B cell (primary cell): ENCODE measurements around the gene KPNA6.

Experiments used
- EZH2 ChIP-seq: IDR thresholded peaks from 2 replicates; pipeline ENCODE4 v1.6.1; 2012; ENCODE audit warnings: borderline replicate concordance, low read depth, mild to moderate bottlenecking, moderate library complexity, low read length; ENCODE audit not compliant: insufficient read depth, poor library complexity, severe bottlenecking
- TF ChIP-seq, protein P1 (sequence below): fragments of 200-600 bp; IDR thresholded peaks from one replicate; pipeline ENCODE4 v1.8.0; 2022; ENCODE audit warnings: antibody characterized with exemption, mild to moderate bottlenecking

DNA sequence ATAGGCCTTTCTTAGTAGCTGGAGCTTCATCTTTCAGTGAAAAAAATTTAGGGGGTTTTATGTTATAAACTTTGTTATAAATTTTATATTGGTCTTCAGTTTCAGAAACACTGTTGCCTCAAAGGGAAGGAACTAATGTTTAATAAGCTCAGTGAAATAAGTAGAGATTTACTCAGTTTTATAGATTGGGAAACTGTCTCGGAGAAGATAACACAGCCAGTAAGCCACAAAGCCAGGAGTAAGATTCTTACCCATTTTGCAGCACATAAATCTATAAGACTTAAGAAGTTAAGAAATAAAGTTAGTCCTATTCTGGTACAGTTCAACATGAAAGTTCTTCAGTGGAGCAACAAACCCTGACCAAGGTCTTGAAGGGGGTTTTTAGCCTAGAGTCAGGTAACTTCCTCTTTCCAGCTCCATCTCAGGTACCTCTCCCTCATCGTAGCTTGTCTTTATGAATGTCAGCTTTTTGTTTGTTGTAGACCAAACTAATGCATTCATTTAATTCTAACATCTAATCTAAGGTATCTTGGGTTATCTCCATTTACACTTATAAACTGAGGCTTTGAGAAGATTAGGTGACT is 3.3 kb downstream of the KPNA6 start:
- TF ChIP-seq, protein P1, sequence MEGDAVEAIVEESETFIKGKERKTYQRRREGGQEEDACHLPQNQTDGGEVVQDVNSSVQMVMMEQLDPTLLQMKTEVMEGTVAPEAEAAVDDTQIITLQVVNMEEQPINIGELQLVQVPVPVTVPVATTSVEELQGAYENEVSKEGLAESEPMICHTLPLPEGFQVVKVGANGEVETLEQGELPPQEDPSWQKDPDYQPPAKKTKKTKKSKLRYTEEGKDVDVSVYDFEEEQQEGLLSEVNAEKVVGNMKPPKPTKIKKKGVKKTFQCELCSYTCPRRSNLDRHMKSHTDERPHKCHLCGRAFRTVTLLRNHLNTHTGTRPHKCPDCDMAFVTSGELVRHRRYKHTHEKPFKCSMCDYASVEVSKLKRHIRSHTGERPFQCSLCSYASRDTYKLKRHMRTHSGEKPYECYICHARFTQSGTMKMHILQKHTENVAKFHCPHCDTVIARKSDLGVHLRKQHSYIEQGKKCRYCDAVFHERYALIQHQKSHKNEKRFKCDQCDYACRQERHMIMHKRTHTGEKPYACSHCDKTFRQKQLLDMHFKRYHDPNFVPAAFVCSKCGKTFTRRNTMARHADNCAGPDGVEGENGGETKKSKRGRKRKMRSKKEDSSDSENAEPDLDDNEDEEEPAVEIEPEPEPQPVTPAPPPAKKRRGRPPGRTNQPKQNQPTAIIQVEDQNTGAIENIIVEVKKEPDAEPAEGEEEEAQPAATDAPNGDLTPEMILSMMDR: no peak
- TF ChIP-seq EZH2: no peak
